HG02981 (cell line): ENCODE data around the gene CAMK2A.

Experiments used
- ATAC-seq: cut with Tn5 transposase; IDR thresholded peaks from one replicate; pipeline ENCODE4 v1.9.1; 2021; ENCODE audit warnings: mild to moderate bottlenecking, moderate library complexity; ENCODE audit not compliant: unreplicated experiment

The CAMK2A gene

DNA sequence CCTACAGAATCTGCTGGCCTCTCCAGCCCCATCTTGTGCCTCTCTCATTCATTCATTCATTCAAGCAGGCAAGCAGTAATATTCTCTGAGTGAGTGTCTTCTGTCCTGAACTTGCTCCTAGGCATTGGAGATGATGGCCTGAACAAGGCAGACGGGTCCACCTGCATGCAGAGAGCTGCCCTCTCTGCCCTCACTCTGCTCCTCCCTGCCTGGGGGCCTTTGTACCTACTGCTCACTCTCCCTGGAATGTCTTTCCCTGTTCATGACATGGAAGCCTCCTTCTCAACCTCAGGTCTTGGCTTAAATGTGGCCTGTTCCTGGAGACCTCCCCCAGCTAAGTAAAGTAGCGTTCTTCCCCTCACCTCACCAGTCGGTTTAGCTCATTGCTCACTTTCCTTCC lies 116.4 kb downstream of the CAMK2A start:
- no peak for ATAC-seq

DNA sequence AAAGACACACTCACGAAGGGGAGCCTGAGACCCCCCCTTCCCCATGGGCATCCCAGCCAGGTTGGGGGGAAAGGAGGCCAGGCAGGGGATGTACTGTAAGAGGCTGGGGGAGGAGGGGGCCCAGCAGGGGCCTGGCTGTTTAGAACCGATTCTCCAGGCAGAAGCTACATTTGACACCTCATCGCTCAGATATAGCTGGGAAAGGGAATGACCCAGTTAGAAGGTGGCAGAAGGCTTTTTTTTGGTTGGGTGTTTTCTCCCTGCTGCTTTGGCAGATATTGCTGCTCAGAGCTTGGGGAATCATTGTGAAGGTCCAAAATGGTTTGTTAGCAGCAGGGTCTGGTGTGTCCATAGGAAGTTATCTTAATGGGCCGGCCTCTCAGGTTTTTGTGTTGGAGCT lies 117.0 kb downstream of the CAMK2A start:
- ATAC-seq: no peak

DNA sequence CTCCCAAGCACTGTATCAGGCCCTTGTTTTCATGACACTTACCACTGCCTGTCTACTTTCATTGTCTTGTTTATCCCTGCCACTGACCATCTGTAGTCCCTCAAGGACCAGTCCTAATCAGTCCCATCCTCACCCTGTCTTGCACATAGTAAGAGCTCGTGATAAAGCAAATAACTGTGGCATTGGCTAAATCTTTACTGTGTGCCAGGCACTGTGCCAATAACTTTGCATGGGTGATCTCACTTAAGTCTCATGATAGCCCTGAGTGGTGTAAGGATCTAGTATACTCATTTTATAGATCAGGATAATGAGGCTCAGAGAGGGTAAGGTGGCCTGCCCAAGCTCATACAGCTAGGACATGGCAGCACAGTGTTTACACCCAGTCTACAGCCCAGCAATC lies 117.4 kb downstream of the CAMK2A start:
- ATAC-seq: no peak
